Transverse colon (tissue), 4 donors: Measurements from ENCODE around the gene BAIAP2. TPM values are rescaled to one million over a fixed set of nuclear protein-coding genes. Genes with fewer than 3 reads are reported as not detected.

ENCODE experiments used
- DNase-seq: peaks from one replicate; pipeline ENCODE4 v3.0.0-alpha.2; 2019
- H3K27ac ChIP-seq, 4 donors: fragments of 200-600 bp; sonication (generic); 2 replicates each; pipeline ENCODE4 v1.5.1; 2016 to 2018; ENCODE audit warnings: inconsistent platforms in 4 of 4
- H3K27me3 ChIP-seq: fragments of 200-600 bp; sonication (generic); 2 replicates; pipeline ENCODE4 v1.5.1; 2017; ENCODE audit warnings: inconsistent platforms
- H3K36me3 ChIP-seq, 4 donors: fragments of 200-600 bp; sonication (generic); 2 replicates each; pipeline ENCODE4 v1.5.1; 2017 to 2019; ENCODE audit warnings: inconsistent platforms in 4 of 4
- H3K4me1 ChIP-seq, 4 donors: fragments of 200-600 bp; sonication (generic); 2 replicates each; pipeline ENCODE4 v1.5.1; 2017 to 2020; ENCODE audit warnings: inconsistent platforms in 4 of 4
- H3K4me3 ChIP-seq, 4 donors: fragments of 200-600 bp; sonication (generic); 1 replicate in 1 of 4; 2 replicates in 3 of 4; pipeline versions ENCODE4 v1.5.1 to v1.6.1; 2017 to 2019; ENCODE audit warnings: inconsistent platforms in 4 of 4
- H3K9me3 ChIP-seq, 2 donors: fragments of 200-600 bp; sonication (generic); 2 replicates each; pipeline ENCODE4 v1.5.1; 2017 to 2019; ENCODE audit warnings: inconsistent platforms in 2 of 2
- EP300 ChIP-seq: sonication (generic); formaldehyde crosslinking; IDR thresholded peaks from one replicate; pipeline ENCODE4 v1.6.1; 2017; ENCODE audit warnings: antibody characterized with exemption, low read depth
- POLR2A ChIP-seq: fragments of 450-650 bp; IDR thresholded peaks from one replicate; pipeline ENCODE4 v1.6.1; 2016; ENCODE audit warnings: antibody characterized with exemption, mild to moderate bottlenecking, moderate library complexity
- POLR2AphosphoS5 ChIP-seq, 3 donors: sonication (generic); formaldehyde crosslinking; IDR thresholded peaks; one replicate each; pipeline ENCODE4 v1.6.1; 2016; ENCODE audit warnings: antibody characterized with exemption in 3 of 3
- WGBS, 2 donors: methylation state at CpG; one replicate each; pipeline ENCODE4 v1.1.5; 2018; ENCODE audit warnings: low coverage in 1 of 2; 5-methylcytosine and 5-hydroxymethylcytosine counted together
- in situ Hi-C, 4 donors: fragments of 200-750 bp; cut with MboI; loops; one replicate each; pipeline versions ENCODE4 v1.15.0 to v1.15.1; 2017; ENCODE audit warnings: low sequenced_read_pairs in 3 of 4, low pct_ligation_motif_present in 1 of 4, low pct_unique_long_range_greater_than_20kb in 1 of 4
- intact Hi-C: fragments of 100-400 bp; cut with DNase I; formaldehyde crosslinking; loops from one replicate; pipeline ENCODE4 v1.15.1; 2023; ENCODE audit warnings: low total_unique reads
- total RNA-seq, 4 donors: library from RNA; depleted of rRNA; stranded (reverse); fragments of >200 nt; gene quantifications; one replicate each; pipeline ENCODE4 v1.1.0, GENCODE V29; 2016
- TF ChIP-seq, protein P1 (sequence below), 5 experiments: fragments of 200-600 bp in 3 of 5; fragments of 450-650 bp in 2 of 5; sonication (generic) in 3 of 5; IDR thresholded peaks; 1 replicate in 2 of 5; 2 replicates in 3 of 5; pipeline ENCODE4 v1.5.1; 2016 to 2017; ENCODE audit warnings: antibody characterized with exemption in 5 of 5, inconsistent platforms in 3 of 5, mild to moderate bottlenecking in 2 of 5, moderate library complexity in 1 of 5

The BAIAP2 gene
- total RNA-seq, 4 donors from 2014 or later: 11.7 to 62.1 (median 39.6) TPM

GRCh38 chr17:81102352-81102751 is 67.4 kb downstream of the BAIAP2 start:
- TF ChIP-seq POLR2AphosphoS5 (IDR thresholded peaks at IDR 0.05) (no peak), POLR2A (no peak), EP300 (no peak)
- TF ChIP-seq, protein P1, sequence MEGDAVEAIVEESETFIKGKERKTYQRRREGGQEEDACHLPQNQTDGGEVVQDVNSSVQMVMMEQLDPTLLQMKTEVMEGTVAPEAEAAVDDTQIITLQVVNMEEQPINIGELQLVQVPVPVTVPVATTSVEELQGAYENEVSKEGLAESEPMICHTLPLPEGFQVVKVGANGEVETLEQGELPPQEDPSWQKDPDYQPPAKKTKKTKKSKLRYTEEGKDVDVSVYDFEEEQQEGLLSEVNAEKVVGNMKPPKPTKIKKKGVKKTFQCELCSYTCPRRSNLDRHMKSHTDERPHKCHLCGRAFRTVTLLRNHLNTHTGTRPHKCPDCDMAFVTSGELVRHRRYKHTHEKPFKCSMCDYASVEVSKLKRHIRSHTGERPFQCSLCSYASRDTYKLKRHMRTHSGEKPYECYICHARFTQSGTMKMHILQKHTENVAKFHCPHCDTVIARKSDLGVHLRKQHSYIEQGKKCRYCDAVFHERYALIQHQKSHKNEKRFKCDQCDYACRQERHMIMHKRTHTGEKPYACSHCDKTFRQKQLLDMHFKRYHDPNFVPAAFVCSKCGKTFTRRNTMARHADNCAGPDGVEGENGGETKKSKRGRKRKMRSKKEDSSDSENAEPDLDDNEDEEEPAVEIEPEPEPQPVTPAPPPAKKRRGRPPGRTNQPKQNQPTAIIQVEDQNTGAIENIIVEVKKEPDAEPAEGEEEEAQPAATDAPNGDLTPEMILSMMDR (IDR thresholded peaks at IDR 0.05): no peak
- intact Hi-C loops: no loop called here

DNA sequence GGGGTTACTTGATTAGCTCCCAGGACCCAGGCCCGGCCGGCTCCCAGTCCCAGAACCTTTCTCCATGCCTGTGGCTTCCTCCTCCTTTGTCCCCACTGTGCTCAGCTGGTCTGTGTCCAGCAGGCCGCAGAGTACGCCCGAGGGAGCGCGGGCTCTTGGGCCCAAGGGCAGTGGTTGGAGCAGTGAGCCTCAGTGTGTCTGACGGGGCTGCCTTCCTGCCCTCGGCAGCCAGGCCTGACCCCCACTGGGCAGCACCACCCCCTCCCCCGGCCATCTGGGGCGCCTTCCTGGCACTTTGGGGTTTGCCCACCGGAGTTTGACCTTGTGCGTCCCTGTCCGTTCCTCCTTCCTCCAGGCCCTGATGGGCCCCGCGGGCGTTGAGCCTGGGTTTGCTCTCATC is 67.9 kb downstream of the BAIAP2 start:
- TF ChIP-seq, protein P1 (IDR thresholded peaks at IDR 0.05): no peak
- TF ChIP-seq EP300 (no peak), POLR2AphosphoS5 (IDR thresholded peaks at IDR 0.05) (no peak), POLR2A (no peak)
- intact Hi-C loops: no loop called here
- H3K36me3 ChIP-seq: peaks cover 0 to 13% (median 0%) of the 10 kb centered on the region in 4 donors

More at GRCh38 chr17:81102352-81102751, 67.4 kb downstream of the BAIAP2 start:
- in situ Hi-C loops: loop anchor here in 1 of 4 donors (10.0 kb wide), 1 partner anchor 108 kb away; the partner anchor contains the start of gene CHMP6
- Histone ChIP-seq H3K9me3 (no peaks in the 10 kb centered on the region), H3K4me3 (no peak overlapping the region), H3K4me1 (peaks cover 6 to 13% (median 8%) of the 10 kb centered on the region in 4 donors), H3K27me3 (no peaks in the 10 kb centered on the region), H3K27ac (no peak overlapping the region), H3K36me3 (peaks cover 0 to 13% (median 0%) of the 10 kb centered on the region in 4 donors)
- DNase-seq: no peak
- 71% methylated on average over 12 of the region's 12 CpGs; no CpG with 5 or more reads in 1 of the 2 donors for WGBS, 2 donors

GRCh38 chr17:81103379-81103778 is 68.4 kb downstream of the BAIAP2 start:
- WGBS, 2 donors: 80% methylated on average over 3 of the region's 20 CpGs; no CpG with 5 or more reads in 1 of the 2 donors
- intact Hi-C loops (no loop called here), in situ Hi-C loops (loop anchor here in 1 of 4 donors (10.0 kb wide), 1 partner anchor 109 kb away; the partner anchor contains the start of gene CHMP6)
- no peak for DNase-seq
- H3K27ac ChIP-seq: no peak overlapping the region
- TF ChIP-seq POLR2A (no peak), POLR2AphosphoS5 (IDR thresholded peaks at IDR 0.05) (no peak), EP300 (no peak)
- TF ChIP-seq, protein P1 (IDR thresholded peaks at IDR 0.05): no peak
- no peaks in the 10 kb centered on the region for H3K27me3 ChIP-seq
- H3K9me3 ChIP-seq: no peaks in the 10 kb centered on the region
- H3K4me3 ChIP-seq: no peak overlapping the region
- H3K4me1 ChIP-seq: peaks cover 0 to 3% (median 0%) of the 10 kb centered on the region in 4 donors
- H3K36me3 ChIP-seq: peaks cover 0 to 13% (median 0%) of the 10 kb centered on the region in 4 donors

More for the DNA sequence above, 67.9 kb downstream of the BAIAP2 start:
- H3K9me3 ChIP-seq: no peaks in the 10 kb centered on the region
- no peaks in the 10 kb centered on the region for H3K27me3 ChIP-seq
- in situ Hi-C loops: loop anchor here in 1 of 4 donors (10.0 kb wide), 1 partner anchor 108 kb away; the partner anchor contains the start of gene CHMP6
- WGBS, 2 donors: 93% methylated on average over 3 to 10 of the region's 17 CpGs
- DNase-seq: no peak
- H3K27ac ChIP-seq: no peak overlapping the region
- peaks cover 1 to 7% (median 2%) of the 10 kb centered on the region in 4 donors for H3K4me1 ChIP-seq
- H3K4me3 ChIP-seq: no peak overlapping the region

- no peaks in the 10 kb centered on the region for H3K27me3 ChIP-seq
- H3K36me3 ChIP-seq: peaks cover 0 to 5% (median 0%) of the 10 kb centered on the region in 4 donors
- 87% methylated on average over 16 of the region's 24 CpGs; no CpG with 5 or more reads in 1 of the 2 donors for WGBS, 2 donors
- no peaks in the 10 kb centered on the region for H3K4me1 ChIP-seq
- no peak overlapping the region for H3K27ac ChIP-seq
- H3K9me3 ChIP-seq: no peaks in the 10 kb centered on the region
- no peak for DNase-seq
- H3K4me3 ChIP-seq: no peak overlapping the region
- in situ Hi-C loops: loop anchor here in 1 of 4 donors (10.0 kb wide), 1 partner anchor 112 kb away; the partner anchor contains the start of gene CHMP6
- no peak for TF ChIP-seq POLR2A
- no peak for TF ChIP-seq EP300
- no peak for TF ChIP-seq POLR2AphosphoS5 (IDR thresholded peaks at IDR 0.05)
- TF ChIP-seq, protein P1 (IDR thresholded peaks at IDR 0.05): no peak
- intact Hi-C loops: no loop called here
Measured at GRCh38 chr17:81106716-81107115, 71.8 kb downstream of the BAIAP2 start.
